A673 (cell line): ENCODE data around the gene AUH. TPM values are rescaled to one million over a fixed set of nuclear protein-coding genes. Genes with fewer than 3 reads are reported as not detected.

Experiments used
- BruUV-seq: library from RNA; stranded (reverse); fragments of 400-500 nt; replicated peaks from 2 replicates; lab custom pipeline; 2021; lab: Mats Ljungman, UMichigan
- CTCF ChIA-PET: fragments of 300-600 bp; sonication (Branson Sonifier 250); formaldehyde crosslinking; loops from one replicate; lab custom pipeline; 2022; ENCODE audit warnings: antibody characterized with exemption; lab: Charles Lee
- POLR2A ChIA-PET: fragments of 300-600 bp; sonication (Branson Sonifier 250); formaldehyde crosslinking; loops from one replicate; lab custom pipeline; 2022; ENCODE audit warnings: antibody characterized with exemption; ENCODE audit not compliant: low non-redundant PET; lab: Charles Lee
- DNase-seq: peaks from one replicate; pipeline ENCODE4 v3.0.0-alpha.2; 2015; ENCODE audit warnings: low spot score
- H3K27ac ChIP-seq: fragments of 200-600 bp; sonication (generic); 2 replicates; pipeline ENCODE4 v1.5.1; 2016; ENCODE audit warnings: mixed run types, low read depth, mild to moderate bottlenecking, mixed read lengths, antibody characterized with exemption, low read length; ENCODE audit not compliant: poor library complexity, severe bottlenecking
- H3K27me3 ChIP-seq: fragments of 200-600 bp; sonication (generic); replicated peaks from 2 replicates; pipeline ENCODE4 v1.6.1; 2017; ENCODE audit warnings: mixed run types, low read depth, mild to moderate bottlenecking, mixed read lengths, antibody characterized with exemption, low read length; ENCODE audit not compliant: insufficient read depth, poor library complexity
- H3K36me3 ChIP-seq: fragments of 200-600 bp; sonication (generic); 2 replicates; pipeline ENCODE4 v1.6.1; 2016; ENCODE audit warnings: mixed run types, mild to moderate bottlenecking, mixed read lengths, antibody characterized with exemption, low read length; ENCODE audit not compliant: insufficient read depth, poor library complexity, severe bottlenecking
- H3K4me1 ChIP-seq: fragments of 200-600 bp; sonication (generic); 2 replicates; pipeline ENCODE4 v1.6.1; 2017; ENCODE audit warnings: mixed run types, mild to moderate bottlenecking, mixed read lengths, antibody characterized with exemption, low read length; ENCODE audit not compliant: insufficient read depth, poor library complexity, severe bottlenecking
- H3K4me3 ChIP-seq: fragments of 200-600 bp; sonication (generic); 2 replicates; pipeline ENCODE4 v1.5.1; 2016; ENCODE audit warnings: low read depth, mixed run types, mild to moderate bottlenecking, mixed read lengths, low read length; ENCODE audit not compliant: poor library complexity, severe bottlenecking
- H3K9me3 ChIP-seq: fragments of 200-600 bp; sonication (generic); 2 replicates; pipeline ENCODE4 v1.6.1; 2016; ENCODE audit warnings: mixed run types, low read depth, mild to moderate bottlenecking, mixed read lengths, antibody characterized with exemption, low read length; ENCODE audit not compliant: poor library complexity, severe bottlenecking
- CTCF ChIP-seq: fragments of 300-800, 200-600 bp; sonication (generic); conservative IDR thresholded peaks from 2 replicates; pipeline ENCODE4 v1.5.1; 2017; ENCODE audit warnings: low read depth, mild to moderate bottlenecking, antibody characterized with exemption, low read length, moderate library complexity, mixed read lengths
- EZH2 ChIP-seq: fragments of 200-600 bp; sonication (generic); IDR thresholded peaks from 2 replicates; pipeline ENCODE4 v1.6.1; 2017; ENCODE audit warnings: borderline replicate concordance, low read depth, mild to moderate bottlenecking, mixed read lengths, antibody characterized with exemption, low read length; ENCODE audit not compliant: poor library complexity, severe bottlenecking
- intact Hi-C: fragments of 100-400 bp; cut with micrococcal nuclease; formaldehyde crosslinking; loops from one replicate; pipeline ENCODE4 v1.10.0; 2022; ENCODE audit not compliant: unreplicated experiment
- total RNA-seq: library from RNA; stranded (reverse); gene quantifications from 2 replicates; pipeline ENCODE4 v1.2.3, GENCODE V29; 2021

AUH gene
- total RNA-seq, 1 experiment from 2014 or later, result 12.3 TPM

GRCh38 chr9:91211414-91211813, 150.3 kb downstream of the AUH start:
- Histone ChIP-seq H3K4me1 (no peaks in the 10 kb centered on the region), H3K27ac (no peak overlapping the region), H3K27me3 (no peaks in the 10 kb centered on the region), H3K9me3 (no peaks in the 10 kb centered on the region), H3K4me3 (no peak overlapping the region), H3K36me3 (no peaks in the 10 kb centered on the region)
- TF ChIP-seq CTCF, result no peak
- no peak for TF ChIP-seq EZH2
- intact Hi-C loops, result no loop called here
- DNase-seq, result no peak
- no TSS peak for BruUV-seq
- ChIA-PET CTCF (no interaction called here), POLR2A (no interaction called here)

DNA sequence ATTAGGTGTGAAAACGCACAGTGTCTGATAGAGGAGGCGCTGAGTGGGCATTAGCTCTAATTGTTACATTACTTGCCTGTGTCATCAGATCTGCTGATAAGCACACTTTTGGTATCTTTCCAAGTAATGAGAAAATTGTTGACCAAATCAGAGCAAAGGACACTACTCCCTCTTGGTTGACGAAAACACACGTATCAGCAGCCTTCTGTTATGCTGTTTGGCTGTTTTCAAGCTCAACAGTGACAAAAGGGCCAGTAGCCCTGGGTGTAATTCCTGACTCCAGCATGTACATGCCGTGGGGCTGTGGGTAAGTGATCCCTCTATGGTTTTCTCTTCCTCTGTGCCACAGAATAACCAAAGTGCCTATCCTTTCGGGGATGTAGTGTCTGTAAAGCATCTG, 151.4 kb downstream of the AUH start:
- ChIA-PET POLR2A (no interaction called here), CTCF (no interaction called here)
- intact Hi-C loops, result no loop called here
- Histone ChIP-seq H3K27me3 (no peaks in the 10 kb centered on the region), H3K4me3 (no peak overlapping the region), H3K4me1 (no peaks in the 10 kb centered on the region), H3K36me3 (no peaks in the 10 kb centered on the region), H3K27ac (no peak overlapping the region), H3K9me3 (no peaks in the 10 kb centered on the region)
- TF ChIP-seq EZH2 (no peak), CTCF (no peak)
- no TSS peak for BruUV-seq
- no peak for DNase-seq

DNA sequence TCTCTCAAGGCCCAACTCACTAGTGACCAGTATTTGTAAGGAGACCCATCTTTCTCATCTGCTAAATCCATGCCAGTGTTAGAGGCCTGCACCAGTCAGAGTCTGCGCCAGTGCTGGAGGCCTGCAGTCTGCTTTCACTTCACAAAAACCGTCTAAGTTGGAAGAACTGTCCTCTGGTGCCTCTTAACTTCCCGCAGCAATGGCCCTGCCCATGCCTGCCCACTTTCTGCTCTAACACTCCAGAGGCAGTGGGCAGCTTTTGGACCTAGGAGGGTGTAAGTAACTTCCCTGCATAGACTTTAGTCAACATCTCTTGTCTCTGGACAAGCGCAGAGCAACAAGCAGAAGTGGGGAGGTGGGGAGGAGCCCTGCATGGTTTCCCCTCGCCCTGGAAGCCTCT, 152.9 kb downstream of the AUH start:
- TF ChIP-seq EZH2 (no peak), CTCF (no peak)
- intact Hi-C loops, result no loop called here
- no peaks in the 10 kb centered on the region for H3K9me3 ChIP-seq
- POLR2A ChIA-PET, result no interaction called here
- no peaks in the 10 kb centered on the region for H3K4me1 ChIP-seq
- CTCF ChIA-PET, result no interaction called here
- H3K36me3 ChIP-seq, result no peaks in the 10 kb centered on the region
- no peaks in the 10 kb centered on the region for H3K27me3 ChIP-seq
- no peak overlapping the region for H3K27ac ChIP-seq
- no peak for DNase-seq
- BruUV-seq, result no TSS peak
- H3K4me3 ChIP-seq, result no peak overlapping the region

DNA sequence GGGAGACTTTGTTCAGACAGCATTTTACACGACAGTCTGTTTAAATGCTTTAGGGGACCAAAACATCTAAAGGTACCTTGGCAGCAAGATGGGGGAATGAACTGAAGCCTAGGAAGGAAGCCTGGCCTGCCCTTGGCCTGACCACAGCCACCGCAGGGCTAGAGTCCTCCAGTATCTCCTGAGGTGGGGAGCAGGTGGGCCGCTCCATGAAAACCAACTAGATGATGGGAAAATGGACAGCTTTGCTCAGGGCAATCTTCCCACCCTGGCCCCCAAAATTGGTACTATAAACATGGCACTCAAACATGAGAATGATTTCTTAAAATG, 153.3 kb downstream of the AUH start:
- BruUV-seq, result no TSS peak
- DNase-seq, result no peak
- H3K9me3 ChIP-seq, result no peaks in the 10 kb centered on the region
- no peaks in the 10 kb centered on the region for H3K27me3 ChIP-seq
- CTCF ChIA-PET, result no interaction called here
- H3K36me3 ChIP-seq, result no peaks in the 10 kb centered on the region
- H3K4me1 ChIP-seq, result no peaks in the 10 kb centered on the region
- H3K4me3 ChIP-seq, result no peak overlapping the region
- no peak overlapping the region for H3K27ac ChIP-seq
- intact Hi-C loops, result no loop called here
- POLR2A ChIA-PET, result no interaction called here
- no peak for TF ChIP-seq CTCF
- TF ChIP-seq EZH2, result no peak
